HG02885 (cell line): ENCODE data around the gene PIRT.

Experiments
- ATAC-seq: cut with Tn5 transposase; IDR thresholded peaks from one replicate; pipeline ENCODE4 v1.9.1; 2021; ENCODE audit warnings: mild to moderate bottlenecking; ENCODE audit not compliant: unreplicated experiment, poor library complexity

The PIRT gene

GRCh38 chr17:10792151-10792550, 45.7 kb downstream of the PIRT start:
- no peak for ATAC-seq

- ATAC-seq, result no peak
Observed at GRCh38 chr17:10790491-10791401, 47.1 kb downstream of the PIRT start.

- ATAC-seq, result no peak
Observed at GRCh38 chr17:10789694-10790271, 48.1 kb downstream of the PIRT start.

- no peak for ATAC-seq
Observed at GRCh38 chr17:10787306-10788045, 50.4 kb downstream of the PIRT start.

- no peak for ATAC-seq
Observed at GRCh38 chr17:10785295-10785694, 52.6 kb downstream of the PIRT start.

- ATAC-seq, result no peak
Observed at GRCh38 chr17:10779609-10780008, 58.3 kb downstream of the PIRT start.

- ATAC-seq, result no peak
Observed at GRCh38 chr17:10777890-10778289, 60.0 kb downstream of the PIRT start.

- ATAC-seq, result no peak
Observed at GRCh38 chr17:10777131-10777807, 60.6 kb downstream of the PIRT start.

- no peak for ATAC-seq
Observed at GRCh38 chr17:10776381-10776780, 61.5 kb downstream of the PIRT start.

GRCh38 chr17:10775740-10776356, 62.0 kb downstream of the PIRT start:
- no peak for ATAC-seq

GRCh38 chr17:10775058-10775457, 62.8 kb downstream of the PIRT start:
- no peak for ATAC-seq

- no peak for ATAC-seq
Observed at GRCh38 chr17:10773391-10773790, 64.5 kb downstream of the PIRT start.
